Panc1 (cell line): ENCODE data around the gene PKNOX2. TPM values are rescaled to one million over a fixed set of nuclear protein-coding genes. Genes with fewer than 3 reads are reported as not detected.

Source experiments
- ATAC-seq: fragments of 200-7000 bp; cut with Tn5 transposase; 2 replicates; pipeline ENCODE4 v1.9.1; 2020; ENCODE audit warnings: mild to moderate bottlenecking, moderate library complexity
- BruUV-seq: library from RNA; stranded (reverse); fragments of 400-500 nt; replicated peaks from 2 replicates; lab custom pipeline; 2021; lab: Mats Ljungman, UMichigan
- CTCF ChIA-PET: fragments of 300-600 bp; sonication (Branson Sonifier 250); formaldehyde crosslinking; loops from one replicate; lab custom pipeline; 2022; ENCODE audit warnings: antibody characterized with exemption; lab: Charles Lee
- POLR2A ChIA-PET: fragments of 300-600 bp; sonication (Branson Sonifier 250); formaldehyde crosslinking; loops from one replicate; lab custom pipeline; 2022; ENCODE audit warnings: antibody characterized with exemption; lab: Charles Lee
- DNase-seq: peaks from one replicate; pipeline ENCODE4 v3.0.0-alpha.2; 2010; ENCODE audit warnings: low read depth, low spot score
- H3K27ac ChIP-seq: 2 replicates; pipeline ENCODE4 v1.5.1; 2011; ENCODE audit warnings: mild to moderate bottlenecking, low read length, inconsistent platforms
- H3K27me3 ChIP-seq: fragments of 200-500 bp; sonication (Bioruptor generic); 2 replicates; pipeline ENCODE4 v1.6.0; 2014; ENCODE audit warnings: low read length, inconsistent platforms; ENCODE audit not compliant: control insufficient read depth, insufficient read depth
- H3K36me3 ChIP-seq: fragments of 200-500 bp; sonication (Bioruptor generic); 2 replicates; pipeline ENCODE4 v1.5.1; 2014; ENCODE audit warnings: inconsistent platforms, mild to moderate bottlenecking, low read length, moderate library complexity; ENCODE audit not compliant: control insufficient read depth, insufficient read depth
- H3K4me1 ChIP-seq: 2 replicates; pipeline ENCODE4 v1.5.1; 2011; ENCODE audit warnings: inconsistent platforms, mild to moderate bottlenecking, low read length, moderate library complexity; ENCODE audit not compliant: control insufficient read depth, insufficient read depth
- H3K4me3 ChIP-seq, 2 experiments: 2 replicates each; pipeline ENCODE4 v1.5.1; 2011 to 2012; ENCODE audit warnings: low read depth in 2 of 2, low read length in 2 of 2, mild to moderate bottlenecking in 2 of 2, inconsistent platforms in 1 of 2, moderate library complexity in 1 of 2
- H3K9me3 ChIP-seq: fragments of 200-500 bp; sonication (Bioruptor generic); 2 replicates; pipeline ENCODE4 v1.5.1; 2014; ENCODE audit warnings: low read depth, mild to moderate bottlenecking, inconsistent platforms, low read length, moderate library complexity; ENCODE audit not compliant: control insufficient read depth, insufficient read depth
- CTCF ChIP-seq: fragments of 450-650 bp; IDR thresholded peaks from 2 replicates; pipeline ENCODE4 v1.5.1; 2017; ENCODE audit warnings: mild to moderate bottlenecking
- POLR2AphosphoS5 ChIP-seq: IDR thresholded peaks from 2 replicates; pipeline ENCODE4 v1.6.1; 2012; ENCODE audit warnings: mild to moderate bottlenecking, low read depth, low read length, moderate library complexity
- REST ChIP-seq, 2 experiments: IDR thresholded peaks; 2 replicates each; pipeline ENCODE4 v1.6.1; 2011 to 2012; ENCODE audit warnings: low read depth in 2 of 2, control low read depth in 1 of 2, low read length in 1 of 2, mild to moderate bottlenecking in 1 of 2, moderate library complexity in 1 of 2; ENCODE audit not compliant: insufficient read depth in 1 of 2
- SIN3A ChIP-seq: IDR thresholded peaks from 2 replicates; pipeline ENCODE4 v1.6.1; 2012; ENCODE audit warnings: low read depth, mild to moderate bottlenecking, low read length, moderate library complexity, borderline replicate concordance; ENCODE audit not compliant: insufficient read depth
- TCF7L2 ChIP-seq: IDR thresholded peaks from 2 replicates; pipeline ENCODE4 v1.6.1; 2011; ENCODE audit warnings: mild to moderate bottlenecking, low read depth, low read length, inconsistent platforms
- in situ Hi-C: cut with HindIII; loops from 2 replicates; pipeline ENCODE4 v1.10.0; 2016; ENCODE audit warnings: low sequenced_read_pairs, low pct_unique_long_range_greater_than_20kb
- intact Hi-C: fragments of 100-400 bp; cut with micrococcal nuclease; formaldehyde crosslinking; loops from one replicate; pipeline ENCODE4 v1.10.0; 2022; ENCODE audit not compliant: unreplicated experiment
- total RNA-seq: library from RNA; stranded (reverse); gene quantifications from one replicate; pipeline ENCODE4 v1.2.1, GENCODE V29; 2021; ENCODE audit not compliant: unreplicated experiment

Gene PKNOX2
- total RNA-seq, 1 experiment from 2014 or later: not detected

- DNase-seq (no peak), ATAC-seq (no peak)
- H3K4me3 ChIP-seq: no peak overlapping the region
- TF ChIP-seq TCF7L2: no peak
- TF ChIP-seq SIN3A: no peak
- no peak for TF ChIP-seq REST (IDR thresholded peaks at IDR 0.05; ENCODE audit: insufficient read depth in 1 of 2, low read depth in 2 of 2, low read length in 1 of 2)
- CTCF ChIA-PET: no interaction called here
- H3K9me3 ChIP-seq: no peaks in the 10 kb centered on the region
- no peaks in the 10 kb centered on the region for H3K36me3 ChIP-seq
- POLR2A ChIA-PET: no interaction called here
- no peak overlapping the region for H3K27ac ChIP-seq
- intact Hi-C loops: no loop called here
- no peaks in the 10 kb centered on the region for H3K4me1 ChIP-seq
- H3K27me3 ChIP-seq: peaks cover 33% of the 10 kb centered on the region
- in situ Hi-C loops: no loop called here
- no TSS peak for BruUV-seq
Measured at GRCh38 chr11:125372911-125373310, 208.4 kb downstream of the PKNOX2 start.

GRCh38 chr11:125373426-125374391, 209.2 kb downstream of the PKNOX2 start:
- no TSS peak for BruUV-seq
- DNase-seq: no peak
- Histone ChIP-seq H3K4me3 (no peak overlapping the region), H3K27me3 (peaks cover 32% of the 10 kb centered on the region), H3K4me1 (no peaks in the 10 kb centered on the region), H3K36me3 (no peaks in the 10 kb centered on the region), H3K27ac (no peak overlapping the region), H3K9me3 (no peaks in the 10 kb centered on the region)
- intact Hi-C loops: no loop called here
- in situ Hi-C loops: no loop called here
- ChIA-PET POLR2A (no interaction called here), CTCF (no interaction called here)
- TF ChIP-seq REST (IDR thresholded peaks at IDR 0.05; ENCODE audit: insufficient read depth in 1 of 2, low read depth in 2 of 2, low read length in 1 of 2) (no peak), SIN3A (no peak), POLR2AphosphoS5 (no peak), TCF7L2 (no peak), CTCF (no peak)
- no peak for ATAC-seq
